SK-N-SH treated with all-trans-retinoic acid at 6 μM for 48 hours (cell line): ENCODE results near the gene PRKAR1B.

Experiments used
- CREB5 ChIP-seq: fragments of 250-450 bp; sonication (Bioruptor Pico); IDR thresholded peaks from 2 replicates; pipeline ENCODE4 v1.5.1; 2020; ENCODE audit warnings: low read depth, mild to moderate bottlenecking, moderate library complexity
- CSRNP3 ChIP-seq: fragments of 250-450 bp; sonication (Bioruptor Pico); IDR thresholded peaks from 2 replicates; pipeline ENCODE4 v1.5.1; 2021; ENCODE audit warnings: mild to moderate bottlenecking, moderate library complexity
- ESRRG ChIP-seq: fragments of 250-450 bp; sonication (Bioruptor Pico); IDR thresholded peaks from 2 replicates; pipeline ENCODE4 v1.6.1; 2021; ENCODE audit warnings: mild to moderate bottlenecking
- ISL1 ChIP-seq: fragments of 250-450 bp; sonication (Bioruptor Pico); IDR thresholded peaks from 2 replicates; pipeline ENCODE4 v2.1.2; 2022; ENCODE audit warnings: mild to moderate bottlenecking, moderate library complexity
- OSR1 ChIP-seq: fragments of 250-450 bp; sonication (Bioruptor Pico); IDR thresholded peaks from 2 replicates; pipeline ENCODE4 v1.8.0; 2022; ENCODE audit warnings: moderate library complexity, mild to moderate bottlenecking, inconsistent platforms
- RARB ChIP-seq: fragments of 250-450 bp; sonication (Bioruptor Pico); IDR thresholded peaks from 2 replicates; pipeline ENCODE4 v1.8.0; 2021; ENCODE audit warnings: mild to moderate bottlenecking, moderate library complexity
- ZFP3 ChIP-seq: fragments of 250-450 bp; sonication (Bioruptor Pico); IDR thresholded peaks from 2 replicates; pipeline ENCODE4 v1.5.0; 2020; ENCODE audit warnings: mild to moderate bottlenecking, moderate library complexity
- ZFP30 ChIP-seq: fragments of 450-650 bp; formaldehyde crosslinking; IDR thresholded peaks from 2 replicates; pipeline ENCODE4 v1.5.0; 2022; ENCODE audit warnings: mild to moderate bottlenecking, moderate library complexity
- ZNF565 ChIP-seq: fragments of 450-650 bp; formaldehyde crosslinking; conservative IDR thresholded peaks from 2 replicates; pipeline ENCODE4 v1.5.0; 2020; ENCODE audit warnings: low read depth, mild to moderate bottlenecking, moderate library complexity
- ZNF70 ChIP-seq: fragments of 450-650 bp; formaldehyde crosslinking; IDR thresholded peaks from 2 replicates; pipeline ENCODE4 v1.5.0; 2020; ENCODE audit warnings: mild to moderate bottlenecking, moderate library complexity
- TF ChIP-seq, protein P1 (sequence below): fragments of 250-450 bp; sonication (Bioruptor Pico); IDR thresholded peaks from 2 replicates; pipeline ENCODE4 v1.8.0; 2021; ENCODE audit warnings: low read depth, mild to moderate bottlenecking, moderate library complexity, borderline replicate concordance
- TF ChIP-seq, protein P2 (sequence below): fragments of 250-450 bp; sonication (Bioruptor Pico); IDR thresholded peaks from 2 replicates; pipeline ENCODE4 v1.8.0; 2020; ENCODE audit warnings: mild to moderate bottlenecking, moderate library complexity, borderline replicate concordance

GRCh38 chr7:533266-533665 lies 193.8 kb downstream of the PRKAR1B start:
- TF ChIP-seq ZFP30 (CRISPR knock-in tag) (no peak), RARB (no peak), ZNF565 (no peak), CSRNP3 (no peak), ZNF70 (no peak), ZFP3 (CRISPR knock-in tag) (no peak), ESRRG (CRISPR knock-in tag) (no peak), OSR1 (no peak), CREB5 (CRISPR knock-in tag) (no peak), ISL1 (CRISPR knock-in tag) (no peak)
- TF ChIP-seq, protein P1, sequence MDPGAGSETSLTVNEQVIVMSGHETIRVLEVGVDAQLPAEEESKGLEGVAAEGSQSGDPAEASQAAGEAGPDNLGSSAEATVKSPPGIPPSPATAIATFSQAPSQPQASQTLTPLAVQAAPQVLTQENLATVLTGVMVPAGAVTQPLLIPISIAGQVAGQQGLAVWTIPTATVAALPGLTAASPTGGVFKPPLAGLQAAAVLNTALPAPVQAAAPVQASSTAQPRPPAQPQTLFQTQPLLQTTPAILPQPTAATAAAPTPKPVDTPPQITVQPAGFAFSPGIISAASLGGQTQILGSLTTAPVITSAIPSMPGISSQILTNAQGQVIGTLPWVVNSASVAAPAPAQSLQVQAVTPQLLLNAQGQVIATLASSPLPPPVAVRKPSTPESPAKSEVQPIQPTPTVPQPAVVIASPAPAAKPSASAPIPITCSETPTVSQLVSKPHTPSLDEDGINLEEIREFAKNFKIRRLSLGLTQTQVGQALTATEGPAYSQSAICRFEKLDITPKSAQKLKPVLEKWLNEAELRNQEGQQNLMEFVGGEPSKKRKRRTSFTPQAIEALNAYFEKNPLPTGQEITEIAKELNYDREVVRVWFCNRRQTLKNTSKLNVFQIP: no peak
- TF ChIP-seq, protein P2, sequence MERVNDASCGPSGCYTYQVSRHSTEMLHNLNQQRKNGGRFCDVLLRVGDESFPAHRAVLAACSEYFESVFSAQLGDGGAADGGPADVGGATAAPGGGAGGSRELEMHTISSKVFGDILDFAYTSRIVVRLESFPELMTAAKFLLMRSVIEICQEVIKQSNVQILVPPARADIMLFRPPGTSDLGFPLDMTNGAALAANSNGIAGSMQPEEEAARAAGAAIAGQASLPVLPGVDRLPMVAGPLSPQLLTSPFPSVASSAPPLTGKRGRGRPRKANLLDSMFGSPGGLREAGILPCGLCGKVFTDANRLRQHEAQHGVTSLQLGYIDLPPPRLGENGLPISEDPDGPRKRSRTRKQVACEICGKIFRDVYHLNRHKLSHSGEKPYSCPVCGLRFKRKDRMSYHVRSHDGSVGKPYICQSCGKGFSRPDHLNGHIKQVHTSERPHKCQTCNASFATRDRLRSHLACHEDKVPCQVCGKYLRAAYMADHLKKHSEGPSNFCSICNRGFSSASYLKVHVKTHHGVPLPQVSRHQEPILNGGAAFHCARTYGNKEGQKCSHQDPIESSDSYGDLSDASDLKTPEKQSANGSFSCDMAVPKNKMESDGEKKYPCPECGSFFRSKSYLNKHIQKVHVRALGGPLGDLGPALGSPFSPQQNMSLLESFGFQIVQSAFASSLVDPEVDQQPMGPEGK (CRISPR knock-in tag): no peak
